GM21529 (cell line): ENCODE data around the gene PLIN4.
A peak's percentile ranks its signal among the peaks of the same experiment; 100 is the strongest.

Experiments
- ATAC-seq: cut with Tn5 transposase; IDR thresholded peaks from one replicate; pipeline ENCODE4 v1.9.1; 2021; ENCODE audit not compliant: unreplicated experiment

PLIN4 gene

GRCh38 chr19:4456843-4457653 lies 61.2 kb downstream of the PLIN4 start:
- ATAC-seq = peak; percentile 12

GRCh38 chr19:4456476-4456842 lies 61.8 kb downstream of the PLIN4 start:
- no peak for ATAC-seq

GRCh38 chr19:4455719-4456475 lies 62.4 kb downstream of the PLIN4 start:
- no peak for ATAC-seq

GRCh38 chr19:4454747-4455718 lies 63.3 kb downstream of the PLIN4 start:
- ATAC-seq = no peak

GRCh38 chr19:4453232-4454179 lies 64.8 kb downstream of the PLIN4 start:
- no peak for ATAC-seq

GRCh38 chr19:4452230-4452990 lies 65.9 kb downstream of the PLIN4 start:
- no peak for ATAC-seq
